ENCODE measurements around the gene LRP4.

LRP4 gene

DNA sequence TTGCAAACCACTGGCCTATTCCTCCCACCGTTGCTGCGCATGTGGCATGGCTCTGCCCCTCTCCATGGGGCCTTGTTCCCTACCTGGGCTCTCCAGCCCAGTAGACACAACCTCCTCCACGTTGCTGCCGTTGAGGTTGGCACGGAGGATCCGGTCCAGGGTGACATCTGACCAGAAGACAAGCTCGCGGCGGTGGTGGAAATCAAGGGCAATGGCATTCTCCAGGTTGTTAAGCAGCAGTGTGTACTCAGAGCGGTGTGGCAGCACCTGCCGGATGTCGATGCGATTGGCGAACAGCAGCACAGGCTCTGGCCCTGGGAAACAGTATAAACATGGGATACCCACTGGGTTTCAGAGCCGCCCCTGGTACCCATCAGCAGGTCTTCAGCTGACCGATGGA, 23.8 kb downstream of the LRP4 start:
- DNase-seq (ENCODE audit: extremely low read depth in 1 of 2, low read depth in 1 of 2): no peak

DNA sequence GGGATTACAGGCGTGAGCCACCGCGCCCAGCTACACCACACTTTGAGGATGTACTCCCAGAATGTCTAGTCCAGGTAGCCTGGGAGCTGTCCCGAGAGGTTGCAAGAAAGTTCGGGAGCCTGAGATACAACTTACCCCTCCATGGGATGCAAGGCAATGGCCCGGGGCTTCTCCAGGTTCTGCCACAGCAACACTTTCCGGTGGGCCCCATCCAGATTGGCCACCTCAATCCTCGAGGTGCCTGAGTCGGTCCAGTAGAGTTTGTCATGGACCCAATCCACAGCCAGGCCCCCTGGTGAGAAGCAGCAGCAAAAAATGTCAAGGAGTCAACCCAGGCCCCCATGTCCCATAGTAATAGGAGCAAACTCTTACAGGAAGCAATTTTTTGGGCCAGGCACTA, 25.5 kb downstream of the LRP4 start:
- DNase-seq (ENCODE audit: extremely low read depth in 1 of 2, low read depth in 1 of 2): no peak

DNA sequence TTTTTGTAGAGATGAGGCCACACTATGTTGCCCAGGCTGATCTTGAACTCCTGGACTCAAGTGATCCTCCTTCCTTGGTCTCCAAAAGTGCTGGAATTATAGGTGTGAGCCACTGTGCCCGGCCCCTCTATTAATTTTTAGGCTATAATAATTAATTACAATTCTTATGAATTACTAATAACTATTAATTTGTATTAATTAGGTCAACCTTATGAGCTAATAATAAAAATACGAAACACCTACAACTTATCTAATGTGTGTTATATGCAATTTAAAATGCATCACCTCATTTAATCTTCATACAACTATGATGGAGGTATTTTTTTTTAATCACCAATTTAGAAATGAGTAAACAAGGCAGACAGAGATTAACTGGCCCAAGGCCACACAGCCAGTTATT, 26.2 kb downstream of the LRP4 start:
- DNase-seq (ENCODE audit: extremely low read depth in 1 of 2, low read depth in 1 of 2): no peak

DNA sequence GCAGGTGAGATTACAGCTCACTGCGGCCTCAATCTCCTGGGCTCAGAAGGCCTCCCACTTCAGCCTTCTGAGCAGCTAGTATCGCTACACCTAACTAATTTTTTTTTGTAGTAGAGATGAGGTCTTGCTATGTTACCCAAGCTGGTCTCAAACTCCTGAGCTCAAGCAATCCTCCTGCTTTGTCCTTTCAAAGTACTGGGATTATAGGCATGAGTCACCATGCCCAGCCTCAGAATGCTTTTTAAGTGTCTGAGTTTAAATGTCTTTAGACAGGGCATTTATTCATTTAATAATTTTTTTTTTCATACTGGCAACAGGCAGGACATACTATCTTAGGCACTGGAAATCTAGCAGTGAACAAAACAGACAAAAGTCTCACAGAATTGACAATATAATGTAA, 27.7 kb downstream of the LRP4 start:
- DNase-seq (ENCODE audit: extremely low read depth in 1 of 2, low read depth in 1 of 2): no peak

DNA sequence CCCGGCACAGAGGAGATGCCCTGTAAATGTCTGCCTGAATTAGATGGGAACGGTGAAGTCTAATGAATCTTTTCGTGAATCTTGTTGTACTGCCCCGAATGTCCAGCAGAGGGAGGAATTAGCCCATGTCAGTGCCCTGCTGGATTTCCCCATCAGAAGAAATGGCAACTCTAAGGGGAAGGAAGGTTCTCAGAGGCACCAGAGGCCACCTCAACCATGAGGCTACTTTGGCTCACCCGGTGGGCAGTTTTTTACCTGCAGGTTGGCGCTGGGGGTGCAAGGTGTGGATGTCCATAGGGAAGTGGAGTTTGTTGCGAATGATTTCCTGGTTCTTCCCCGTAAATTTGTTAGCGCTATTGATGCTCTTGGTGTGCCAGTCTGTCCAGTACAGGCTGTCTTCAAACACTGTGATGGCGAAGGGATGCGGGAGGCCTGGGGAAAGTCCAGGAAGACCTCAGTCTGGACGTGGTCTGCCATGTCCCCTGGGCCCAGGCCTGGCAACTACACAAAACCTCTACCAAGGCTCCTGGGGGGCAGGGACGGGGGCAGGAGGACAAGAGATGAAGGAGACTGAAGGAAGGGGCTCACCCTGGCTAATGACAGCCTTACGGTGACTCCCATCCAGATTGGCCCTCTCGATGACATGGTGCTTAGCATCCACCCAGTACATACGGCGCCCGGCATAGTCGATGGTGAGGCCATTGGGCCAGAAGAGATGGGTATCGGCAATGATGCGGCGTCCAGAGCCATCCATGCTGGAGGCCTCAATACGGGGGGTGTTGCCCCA, 28.5 kb downstream of the LRP4 start:
- peak; percentile 9 to 42 for DNase-seq (ENCODE audit: extremely low read depth in 1 of 2, low read depth in 1 of 2)

DNA sequence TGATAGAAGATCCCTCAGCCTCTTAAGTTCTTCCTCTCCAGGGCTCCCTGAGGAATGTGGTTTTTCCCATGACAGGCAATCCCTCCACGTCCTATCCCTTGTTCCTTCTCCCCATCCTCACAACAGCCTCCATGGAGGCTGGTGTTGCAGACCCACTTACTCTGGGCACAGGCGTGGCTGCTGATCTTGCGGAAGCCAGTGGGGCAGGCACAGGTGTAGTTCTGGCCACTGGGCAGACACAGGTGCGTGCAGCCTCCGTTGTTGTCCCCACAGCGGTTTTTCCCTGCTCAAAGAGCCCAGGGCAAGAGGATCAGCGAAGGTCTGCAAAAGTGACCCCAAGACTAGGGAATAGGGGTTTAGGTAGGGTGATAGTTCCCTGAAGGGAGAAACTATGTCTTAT, 29.1 kb downstream of the LRP4 start:
- no peak for DNase-seq (ENCODE audit: extremely low read depth in 1 of 2, low read depth in 1 of 2)

DNA sequence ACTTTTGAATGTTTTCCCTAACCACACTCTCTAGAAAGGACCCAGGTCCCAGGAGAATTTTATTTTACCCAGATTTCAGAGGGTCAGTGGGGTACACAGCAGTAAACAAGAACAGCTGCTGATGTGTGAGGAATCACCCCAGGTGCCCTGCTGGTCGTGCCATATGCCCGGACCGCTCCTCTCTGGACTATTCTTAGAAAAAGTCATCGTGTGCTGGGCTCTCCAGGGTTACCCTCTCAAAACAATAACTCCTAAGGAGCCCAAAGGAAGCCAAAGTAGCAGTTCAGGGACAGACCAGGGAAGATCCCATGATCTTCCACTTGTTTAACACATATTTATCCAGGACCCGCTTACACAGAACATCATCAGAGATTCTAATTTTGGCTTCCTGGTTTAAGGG, 29.7 kb downstream of the LRP4 start:
- no peak for DNase-seq (ENCODE audit: extremely low read depth in 1 of 2, low read depth in 1 of 2)

DNA sequence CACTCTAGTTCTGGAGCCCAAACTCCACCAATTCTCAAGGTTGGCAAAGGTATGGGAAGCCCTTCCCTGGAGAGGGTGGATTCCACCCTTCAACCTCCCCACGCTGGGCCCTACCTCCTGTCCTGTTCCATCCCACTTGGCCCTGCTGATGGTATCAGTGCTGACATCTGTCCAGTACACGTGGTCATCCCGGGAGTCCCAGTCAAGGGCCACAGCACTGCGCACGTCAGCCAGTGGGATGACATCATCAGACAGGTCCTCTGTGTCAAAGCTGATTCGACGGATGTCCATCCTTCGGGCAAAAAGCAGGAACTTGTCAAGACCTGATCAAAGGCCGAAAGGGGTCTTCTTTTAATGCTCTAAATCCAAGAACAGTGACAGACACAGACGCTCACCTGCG, 32.1 kb downstream of the LRP4 start:
- no peak for DNase-seq (ENCODE audit: extremely low read depth in 1 of 2, low read depth in 1 of 2)

DNA sequence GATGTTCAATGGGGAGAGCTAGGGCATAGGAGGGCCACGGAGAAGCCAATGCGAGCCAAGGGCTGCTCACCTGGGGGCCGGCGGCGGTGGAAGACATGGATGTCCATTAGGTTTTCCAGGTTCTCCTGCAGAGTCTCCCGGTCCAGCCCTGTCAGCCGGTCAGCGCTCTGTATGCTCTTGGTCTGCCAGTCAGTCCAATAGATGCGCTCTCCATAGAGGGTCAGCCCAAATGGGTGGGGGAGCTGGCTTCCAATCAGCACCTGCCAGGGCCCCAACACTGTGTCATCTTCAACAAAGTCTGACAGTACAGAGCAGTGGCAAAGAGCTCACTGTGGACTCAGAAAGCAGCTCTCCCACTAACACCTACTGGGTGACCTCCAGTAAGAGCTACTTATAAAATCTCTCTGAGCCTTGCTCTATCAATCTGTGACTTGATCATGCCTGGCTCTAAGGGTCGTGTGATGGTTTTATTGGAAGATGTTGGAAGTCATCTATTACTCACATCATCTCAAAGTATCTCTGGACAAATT, 39.2 kb downstream of the LRP4 start:
- DNase-seq (ENCODE audit: extremely low read depth in 1 of 2, low read depth in 1 of 2): no peak

DNA sequence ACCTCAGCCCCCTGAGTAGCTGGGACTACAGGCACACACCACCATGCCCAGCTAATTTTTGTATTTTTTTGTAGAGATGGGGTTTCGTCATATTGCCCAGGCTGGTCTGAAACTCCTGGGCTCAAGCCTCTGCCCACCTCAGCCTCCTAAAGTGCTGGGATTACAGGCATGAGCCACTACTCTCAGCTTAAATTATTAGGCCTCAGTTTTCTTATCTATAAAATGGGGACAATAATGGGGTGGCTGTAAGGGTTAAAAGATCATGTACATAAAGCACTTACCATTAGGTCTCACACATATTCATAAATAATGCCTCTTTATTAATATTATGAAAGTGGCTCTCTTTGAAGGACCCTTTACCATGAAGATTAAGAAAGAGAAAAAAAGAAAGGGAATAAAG, 40.8 kb downstream of the LRP4 start:
- no peak for DNase-seq (ENCODE audit: extremely low read depth in 1 of 2, low read depth in 1 of 2)

DNA sequence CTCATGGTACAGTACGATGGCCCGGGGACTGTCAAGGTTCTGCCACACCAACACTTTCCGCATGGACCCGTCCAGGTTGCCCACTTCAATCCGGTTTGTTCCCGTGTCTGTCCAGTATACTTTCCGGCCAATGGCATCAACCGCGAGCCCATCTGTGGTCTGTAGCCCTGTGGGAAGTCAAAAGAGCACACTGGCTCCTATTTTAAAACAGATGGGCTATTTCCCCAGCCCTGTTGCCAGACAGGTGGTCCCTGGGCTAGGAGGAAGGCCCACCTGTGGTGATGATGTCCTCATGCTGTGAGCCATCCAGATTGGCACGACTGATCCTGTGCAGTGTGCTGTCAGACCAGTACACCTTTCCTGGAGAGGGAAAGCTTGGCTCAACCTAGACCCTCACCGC, 41.9 kb downstream of the LRP4 start:
- DNase-seq (ENCODE audit: extremely low read depth in 1 of 2, low read depth in 1 of 2): no peak

DNA sequence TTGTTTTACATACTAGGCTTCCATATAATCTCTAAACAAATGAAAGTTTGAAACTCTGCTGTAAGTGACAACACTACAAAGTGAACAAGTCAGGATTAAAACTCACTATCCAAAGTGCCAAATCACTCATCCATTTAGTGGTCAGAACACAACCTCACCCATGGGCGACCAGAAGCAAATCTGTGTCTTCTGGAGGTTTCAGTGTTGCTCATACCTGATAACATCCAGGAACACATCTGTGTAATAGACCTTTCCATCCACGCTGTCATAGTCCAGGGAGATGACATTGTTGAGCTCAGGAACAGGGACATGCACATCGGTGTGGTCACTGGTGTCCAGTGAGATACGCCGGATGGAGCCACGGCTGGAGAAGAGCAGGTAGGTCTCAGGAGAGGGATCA, 43.8 kb downstream of the LRP4 start:
- no peak for DNase-seq (ENCODE audit: extremely low read depth in 1 of 2, low read depth in 1 of 2)

DNA sequence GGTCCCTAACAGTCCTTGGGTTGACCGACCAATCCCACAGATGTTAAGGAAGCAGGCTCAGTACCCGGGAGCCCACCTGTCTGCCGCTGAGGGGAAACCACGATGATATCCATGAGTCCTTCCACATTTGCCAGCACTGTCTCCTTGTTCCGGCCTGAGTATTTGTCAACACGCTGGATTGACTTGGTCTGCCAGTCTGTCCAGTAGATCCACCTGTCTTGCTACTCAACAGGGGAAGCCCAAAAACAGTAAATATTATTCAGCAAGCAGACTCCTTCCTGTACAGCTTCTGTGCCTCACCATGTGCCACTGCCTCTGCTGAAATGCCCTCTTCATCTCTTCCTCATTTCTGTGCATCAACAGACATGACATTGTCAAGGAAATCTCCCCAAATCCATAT, 49.4 kb downstream of the LRP4 start:
- no peak for DNase-seq (ENCODE audit: extremely low read depth in 1 of 2, low read depth in 1 of 2)

DNA sequence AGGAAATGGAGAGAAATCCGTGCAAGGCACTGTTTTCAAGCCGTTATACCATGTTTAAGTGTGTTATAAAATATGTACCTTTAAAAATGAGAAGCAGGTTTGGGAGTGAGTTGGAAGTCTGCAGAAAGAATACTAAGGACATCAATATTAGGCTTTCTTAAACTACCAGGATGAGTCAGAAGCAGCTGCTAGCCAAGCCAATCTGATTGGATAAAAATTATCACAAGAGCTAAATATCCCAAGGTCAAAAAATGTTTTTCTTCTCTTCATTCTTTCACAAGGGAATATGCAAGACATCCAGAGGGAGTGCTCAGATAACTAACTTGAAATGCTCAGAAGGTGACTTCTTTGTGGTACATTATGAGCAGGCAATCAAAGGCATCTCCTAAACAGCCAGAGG, 53.0 kb downstream of the LRP4 start:
- no peak for DNase-seq (ENCODE audit: extremely low read depth in 1 of 2, low read depth in 1 of 2)

DNA sequence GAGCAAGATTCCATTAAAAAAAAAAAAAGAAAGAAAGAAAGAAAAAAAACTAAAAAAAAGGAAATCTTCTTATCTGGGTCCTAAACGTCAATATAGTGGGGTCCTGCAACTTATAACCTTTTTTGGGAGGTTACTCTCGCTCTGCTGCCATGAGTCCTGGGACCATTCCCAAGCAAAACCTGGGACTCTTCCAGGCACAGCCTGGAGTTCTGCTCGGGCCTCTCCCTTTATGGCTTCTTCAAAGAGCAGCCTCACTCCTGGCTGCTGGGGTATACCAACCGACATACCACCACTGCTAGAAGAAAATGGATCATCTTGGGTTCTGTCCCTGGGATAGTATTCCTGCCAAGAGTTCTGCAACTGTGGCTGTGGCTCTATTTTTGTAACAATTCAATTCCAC, 58.1 kb downstream of the LRP4 start:
- no peak for DNase-seq (ENCODE audit: extremely low read depth in 1 of 2, low read depth in 1 of 2)

DNA sequence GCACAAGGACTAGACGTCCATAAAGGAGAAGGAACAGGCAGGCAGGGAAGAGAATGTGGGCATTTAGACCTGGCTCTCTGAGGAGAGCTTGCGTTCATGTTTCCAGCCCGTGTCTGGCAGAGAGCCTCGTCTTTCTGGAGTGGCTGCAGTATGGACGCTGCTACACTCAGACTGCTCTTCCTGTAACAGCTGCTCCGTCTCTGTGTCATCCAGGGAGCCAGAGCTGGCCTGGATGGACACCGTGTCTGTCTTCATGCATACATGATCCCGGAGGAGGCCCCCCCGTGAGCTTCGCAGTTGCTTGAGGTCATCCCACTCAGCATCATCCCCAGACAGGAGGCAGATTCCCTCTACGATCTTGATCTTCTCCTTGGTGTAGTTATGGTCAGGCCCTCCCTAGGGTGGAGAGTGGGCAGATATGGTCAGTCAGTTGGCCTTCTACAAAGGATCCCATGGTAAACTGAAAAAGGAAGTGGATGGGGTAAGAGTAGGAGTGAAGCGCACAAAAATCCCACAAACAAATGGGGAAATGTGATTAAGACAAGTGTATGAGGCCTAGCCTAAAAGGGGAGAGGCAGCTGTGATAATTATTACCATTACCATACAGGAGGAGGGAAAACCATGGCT, 59.3 kb downstream of the LRP4 start:
- DNase-seq (ENCODE audit: extremely low read depth in 1 of 2, low read depth in 1 of 2): no peak

DNA sequence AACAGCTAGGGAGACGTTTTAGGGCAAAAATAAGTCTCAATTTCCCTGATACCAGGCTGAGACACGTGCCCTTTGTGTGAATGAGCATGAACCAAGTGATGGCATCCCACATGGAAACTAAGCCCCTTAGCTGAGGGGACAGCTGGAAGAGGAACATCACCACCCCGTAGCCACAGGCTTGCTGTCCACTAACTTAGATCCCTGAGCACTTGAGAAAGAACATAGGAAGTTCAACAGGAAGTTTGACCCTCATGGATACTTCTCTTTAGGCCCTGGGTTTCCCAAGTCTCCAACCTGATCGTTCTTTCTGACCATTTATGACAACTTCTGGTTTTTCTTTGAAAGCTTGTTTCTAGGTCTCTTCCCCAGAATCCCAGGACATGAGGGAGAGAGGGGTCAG, 60.7 kb downstream of the LRP4 start:
- DNase-seq (ENCODE audit: extremely low read depth in 1 of 2, low read depth in 1 of 2): no peak

DNA sequence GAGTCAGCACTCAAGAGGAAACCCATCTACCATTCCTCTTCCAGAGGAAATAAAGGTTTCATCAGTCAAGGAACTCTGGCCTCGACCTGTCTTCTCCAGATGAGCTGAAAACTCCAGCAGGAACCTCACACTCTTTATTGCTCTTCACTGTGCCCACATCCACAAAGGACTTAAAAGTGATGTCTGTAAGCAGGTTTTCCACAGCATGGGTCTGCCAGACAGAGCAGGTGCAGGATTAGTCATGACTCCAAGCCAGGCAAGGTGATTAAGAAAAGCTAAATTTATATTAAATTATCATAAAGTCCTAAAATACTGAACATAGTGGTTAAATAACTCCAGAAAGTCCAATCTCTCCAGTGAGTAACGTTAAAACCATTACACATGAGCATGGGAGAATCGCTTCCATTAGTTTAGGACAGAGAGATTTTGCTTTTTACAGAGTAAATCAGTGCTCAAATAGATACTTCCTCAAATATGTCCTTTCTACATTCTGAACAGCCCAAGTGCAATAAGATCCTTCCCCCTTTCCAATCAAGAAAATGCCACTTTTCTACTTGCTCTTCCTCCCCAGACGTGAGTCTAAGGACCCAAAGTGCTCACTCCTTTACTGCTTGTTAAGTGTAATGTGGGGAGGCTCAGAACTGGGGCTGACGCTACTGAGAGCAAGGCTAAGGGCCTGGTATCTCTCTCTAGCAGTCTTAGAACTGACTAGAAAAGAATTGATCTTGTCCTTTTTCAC, 61.6 kb downstream of the LRP4 start:
- no peak for DNase-seq (ENCODE audit: extremely low read depth in 1 of 2, low read depth in 1 of 2)

DNA sequence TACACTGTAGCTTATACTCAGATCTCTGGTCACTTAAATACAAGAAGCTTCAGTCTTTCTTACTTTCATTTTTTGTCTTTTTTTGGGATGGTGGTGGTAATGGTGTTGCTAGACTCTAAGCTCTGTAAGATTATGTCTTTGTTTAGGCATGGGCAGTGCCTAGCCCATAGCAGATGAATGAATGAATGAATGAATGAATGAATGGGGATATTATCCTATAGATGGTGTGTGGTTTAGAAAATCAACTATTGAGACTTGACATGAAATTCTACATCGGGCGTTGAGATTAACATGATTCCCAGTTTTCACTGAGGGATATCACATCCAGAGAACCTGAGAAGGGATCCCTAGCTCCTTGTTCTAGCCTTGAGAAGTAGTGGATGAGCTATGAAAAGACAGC, 62.5 kb downstream of the LRP4 start:
- no peak for DNase-seq (ENCODE audit: extremely low read depth in 1 of 2, low read depth in 1 of 2)

DNA sequence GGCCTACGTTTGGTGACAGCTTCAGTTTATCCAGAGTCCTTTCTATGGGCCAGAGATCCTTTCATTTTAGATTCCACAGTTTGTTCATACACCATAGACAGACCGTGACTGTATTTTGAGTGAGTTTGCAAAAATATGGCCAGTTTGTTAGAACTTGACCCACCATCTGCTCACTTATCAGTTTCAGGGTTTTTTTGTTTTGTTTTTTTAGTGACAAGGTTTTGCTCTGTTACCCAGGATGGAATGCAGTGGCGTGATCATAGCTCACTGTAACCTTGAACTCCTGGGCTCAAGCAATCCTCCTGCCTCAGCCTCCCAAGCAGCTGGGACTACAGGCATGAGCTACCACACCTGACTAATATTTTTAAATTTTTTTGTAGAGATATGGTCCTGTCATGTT, 63.2 kb downstream of the LRP4 start:
- DNase-seq (ENCODE audit: extremely low read depth in 1 of 2, low read depth in 1 of 2): no peak

DNA sequence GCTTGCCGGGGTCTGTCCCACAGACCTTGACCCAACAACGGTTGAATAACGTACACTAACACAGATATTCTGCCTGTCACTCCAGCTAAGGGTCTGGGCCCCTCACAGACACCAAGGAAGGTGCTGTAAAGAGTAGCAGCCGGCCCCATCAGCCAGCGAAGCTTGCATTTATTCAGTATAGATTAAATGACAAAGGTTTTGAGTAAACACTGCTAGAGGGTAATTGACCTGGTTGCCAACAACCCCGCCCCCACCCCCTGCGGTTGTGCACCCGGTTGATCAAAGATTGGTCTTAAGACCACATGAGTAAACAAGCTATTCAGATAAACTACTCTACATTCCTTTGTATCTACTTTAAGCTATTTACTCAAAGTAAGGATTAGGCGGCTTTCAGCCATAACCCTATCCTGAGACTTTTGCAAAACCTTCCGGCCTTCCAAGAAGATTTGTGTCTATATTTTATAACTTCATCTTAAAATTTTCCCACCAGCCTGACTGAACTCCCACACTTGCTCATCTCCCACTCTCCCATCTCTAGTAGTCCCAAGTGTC, 67.4 kb downstream of the LRP4 start:
- DNase-seq (ENCODE audit: extremely low read depth in 1 of 2, low read depth in 1 of 2): no peak

DNA sequence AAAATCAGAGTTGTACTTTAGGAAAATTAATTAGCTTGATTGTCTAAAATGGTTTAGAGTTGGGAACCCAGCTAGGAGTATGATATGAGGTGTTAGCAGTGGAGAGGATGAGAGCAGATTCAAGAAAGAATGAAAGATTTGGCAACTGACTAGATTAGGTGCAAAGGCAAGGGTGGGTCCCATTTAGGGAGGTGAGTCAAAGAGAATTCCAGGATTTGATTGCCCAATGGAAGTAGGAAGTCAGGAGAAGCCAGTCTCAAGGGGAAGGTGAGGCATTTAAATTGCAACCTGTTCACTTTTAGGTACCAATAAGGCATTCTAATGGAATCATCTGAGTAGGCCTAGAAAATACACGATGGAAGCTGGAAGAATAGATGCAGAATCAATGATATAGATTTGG, 68.7 kb downstream of the LRP4 start:
- DNase-seq (ENCODE audit: extremely low read depth in 1 of 2, low read depth in 1 of 2): no peak
